GOT3 (cell line): ENCODE measurements around the gene RCL1.

Source experiments
- DNase-seq: peaks from one replicate; lab custom pipeline; 2025; ENCODE audit warnings: mixed read lengths; lab: John Stamatoyannopoulos, UW

The RCL1 gene

DNA sequence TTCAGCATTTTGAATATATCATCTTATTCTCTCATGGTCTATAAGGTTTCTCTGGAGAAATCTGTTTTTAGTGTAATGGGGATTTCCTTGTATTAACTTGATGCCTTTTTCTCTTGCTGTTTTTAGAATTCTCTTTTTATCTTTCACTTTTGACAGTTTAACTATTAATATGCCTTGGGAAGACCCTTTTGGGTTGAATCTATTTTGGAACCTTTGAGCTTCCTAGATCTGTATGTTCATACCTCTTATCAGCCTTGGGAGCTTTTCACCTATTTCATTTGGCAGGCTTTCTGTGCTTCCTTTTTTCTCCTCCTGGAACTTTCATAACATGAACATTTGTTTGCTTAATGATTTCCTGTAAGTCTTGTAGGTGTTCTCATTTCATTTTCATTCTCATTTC lies 22.2 kb downstream of the RCL1 start:
- no peak for DNase-seq

- DNase-seq = no peak
Measured at GRCh38 chr9:4815381-4815956, 22.7 kb downstream of the RCL1 start.

GRCh38 chr9:4820168-4820567 lies 27.4 kb downstream of the RCL1 start:
- DNase-seq = no peak

DNA sequence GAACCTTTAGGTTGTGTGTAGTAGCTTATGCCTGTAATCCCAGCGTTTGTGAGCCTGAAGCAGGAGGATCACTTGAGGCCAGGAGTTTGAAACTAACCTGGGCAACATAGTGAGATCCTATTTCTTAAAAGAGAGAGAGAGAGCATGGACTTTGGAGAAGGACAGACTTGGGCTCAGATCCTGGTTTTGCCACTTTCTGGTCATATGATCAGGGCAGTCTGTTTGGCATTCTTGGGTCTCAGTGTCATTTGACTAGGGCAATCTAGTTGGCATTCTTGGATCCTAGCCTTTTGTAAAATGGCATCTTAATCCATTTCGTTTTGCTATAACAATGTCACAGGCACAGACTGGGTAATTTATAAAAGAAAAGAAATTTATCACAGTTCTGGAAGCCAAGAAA lies 28.4 kb downstream of the RCL1 start:
- DNase-seq = no peak

- no peak for DNase-seq
Measured at GRCh38 chr9:4822057-4822456, 29.3 kb downstream of the RCL1 start.

DNA sequence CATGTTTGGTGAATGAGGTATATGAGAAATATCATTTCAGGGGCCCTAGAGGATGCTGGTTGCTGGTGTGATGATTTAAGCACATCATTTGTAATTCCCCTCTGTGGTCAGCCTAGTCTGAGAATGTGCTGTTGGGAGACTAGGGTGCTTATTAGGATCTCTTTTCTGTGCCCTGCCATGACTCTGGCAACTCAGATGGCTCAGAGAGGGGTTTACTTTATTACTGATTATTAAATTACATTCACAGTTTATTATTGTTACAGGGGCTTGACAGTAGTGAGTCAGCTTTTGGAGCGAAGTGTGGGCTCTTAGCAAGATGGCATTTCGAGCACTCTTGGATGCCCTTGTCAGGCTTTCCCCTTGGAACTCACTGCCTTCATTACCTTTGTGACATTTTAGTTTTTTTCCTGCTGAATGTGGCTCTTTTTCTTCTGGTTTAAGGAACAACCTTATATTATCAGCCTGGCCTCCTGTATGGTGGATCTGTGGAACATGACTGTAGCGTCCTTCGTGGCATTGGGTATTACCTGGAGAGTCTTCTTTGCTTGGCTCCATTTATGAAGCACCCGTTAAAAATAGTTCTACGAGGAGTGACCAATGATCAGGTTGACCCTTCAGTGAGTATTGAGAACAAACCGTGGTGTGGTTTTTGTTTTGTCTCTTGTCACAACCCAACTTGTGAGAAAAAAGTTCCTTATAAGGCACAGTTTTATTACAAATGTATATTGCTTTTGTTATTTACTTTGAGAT lies 33.8 kb downstream of the RCL1 start:
- no peak for DNase-seq

DNA sequence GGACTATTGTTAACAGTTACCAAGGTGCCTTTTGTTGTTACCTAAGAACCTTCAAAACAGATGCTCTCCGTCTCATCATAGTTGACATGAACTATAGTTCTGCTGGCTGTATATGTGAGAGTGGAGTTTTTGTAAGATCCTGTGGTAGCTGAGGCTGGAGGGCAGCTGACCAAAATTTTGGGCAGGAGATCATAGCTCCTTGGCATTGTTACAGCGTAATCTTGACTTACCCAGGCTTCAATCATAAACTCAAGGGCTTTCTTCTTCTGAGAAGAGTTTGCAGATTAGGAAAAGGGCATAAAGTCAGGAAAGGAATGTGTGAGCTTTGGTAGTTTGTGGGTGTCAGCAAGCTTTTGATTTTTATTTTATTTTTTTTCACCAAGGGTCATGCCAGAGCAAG lies 34.5 kb downstream of the RCL1 start:
- no peak for DNase-seq

DNA sequence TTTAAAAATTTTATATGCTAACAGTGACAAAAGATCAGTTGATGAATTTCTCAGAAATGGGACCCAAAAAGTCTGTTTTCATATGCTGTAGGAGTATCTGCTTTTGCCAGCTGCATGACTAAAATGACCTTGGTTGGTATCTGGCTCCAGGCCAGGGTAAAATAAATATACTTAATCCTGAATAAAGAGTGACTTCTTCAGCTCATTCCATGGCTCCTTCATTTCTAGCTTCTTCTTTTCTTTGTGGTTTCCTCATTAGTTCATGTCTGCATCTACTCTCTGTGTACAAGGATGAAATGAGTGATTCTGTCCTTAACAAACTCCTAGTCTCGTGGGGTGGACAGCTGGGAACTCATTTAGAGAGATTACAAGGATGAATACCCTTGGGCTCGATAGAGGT lies 36.0 kb downstream of the RCL1 start:
- no peak for DNase-seq

- DNase-seq = no peak
Measured at GRCh38 chr9:4829969-4830368, 37.2 kb downstream of the RCL1 start.

DNA sequence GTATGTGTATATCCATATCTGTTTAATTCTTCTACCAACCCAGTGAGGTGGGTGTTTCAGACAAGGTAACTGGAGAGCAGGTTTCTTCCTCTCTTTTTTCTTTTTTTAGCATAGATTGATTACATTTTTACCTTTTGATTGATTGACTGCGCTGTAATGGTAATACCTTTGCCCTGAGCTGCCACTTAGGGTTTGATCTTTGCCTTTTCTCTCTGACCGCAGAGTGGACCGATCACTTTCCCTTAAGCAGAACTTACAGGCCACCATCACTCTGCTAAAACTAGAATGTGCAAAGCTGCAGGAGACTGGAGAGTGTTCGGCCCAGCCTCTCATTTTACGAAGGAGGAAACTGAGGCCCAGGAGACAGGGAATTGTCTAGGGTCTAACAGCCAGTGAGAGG lies 38.0 kb downstream of the RCL1 start:
- DNase-seq = no peak

DNA sequence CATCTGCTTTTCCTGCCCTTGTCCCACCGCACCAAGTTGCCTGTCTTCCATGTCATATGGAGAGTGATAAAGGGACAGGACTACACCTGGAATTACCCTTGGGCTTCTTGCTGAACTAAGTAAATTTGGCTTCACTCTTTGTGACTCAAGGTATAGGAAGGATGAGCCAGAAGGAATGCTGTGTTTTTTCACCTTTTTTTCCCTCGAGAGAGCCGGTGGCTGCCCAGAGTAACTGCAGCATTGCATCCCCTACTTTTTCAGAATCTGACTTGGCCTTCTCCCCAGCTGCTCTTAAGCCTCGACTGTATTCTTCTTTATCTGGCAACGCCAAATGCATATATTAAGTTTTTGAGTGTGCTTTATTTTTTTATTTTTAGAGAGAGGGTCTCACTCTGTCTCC lies 38.4 kb downstream of the RCL1 start:
- no peak for DNase-seq

DNA sequence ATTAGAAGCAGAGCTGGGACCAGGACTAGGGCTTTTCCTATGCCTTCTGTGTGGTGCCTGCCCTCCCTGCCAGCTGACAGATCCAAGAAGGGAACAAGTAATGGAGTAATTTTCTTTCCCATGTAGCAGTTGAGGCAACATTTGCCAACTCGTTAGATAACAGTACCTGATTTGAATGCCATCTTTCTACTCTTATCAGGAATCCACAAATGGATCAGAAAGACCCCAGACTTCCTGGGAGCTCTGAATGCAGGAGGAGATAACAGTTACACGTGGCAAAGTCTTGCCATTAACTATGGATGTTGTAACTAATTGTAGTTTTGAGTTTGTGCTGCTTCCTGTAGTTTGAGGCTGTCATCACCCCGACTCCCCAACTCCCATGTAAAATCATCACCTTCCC lies 39.2 kb downstream of the RCL1 start:
- no peak for DNase-seq

- no peak for DNase-seq
Measured at GRCh38 chr9:4832786-4833579, 40.2 kb downstream of the RCL1 start.

DNA sequence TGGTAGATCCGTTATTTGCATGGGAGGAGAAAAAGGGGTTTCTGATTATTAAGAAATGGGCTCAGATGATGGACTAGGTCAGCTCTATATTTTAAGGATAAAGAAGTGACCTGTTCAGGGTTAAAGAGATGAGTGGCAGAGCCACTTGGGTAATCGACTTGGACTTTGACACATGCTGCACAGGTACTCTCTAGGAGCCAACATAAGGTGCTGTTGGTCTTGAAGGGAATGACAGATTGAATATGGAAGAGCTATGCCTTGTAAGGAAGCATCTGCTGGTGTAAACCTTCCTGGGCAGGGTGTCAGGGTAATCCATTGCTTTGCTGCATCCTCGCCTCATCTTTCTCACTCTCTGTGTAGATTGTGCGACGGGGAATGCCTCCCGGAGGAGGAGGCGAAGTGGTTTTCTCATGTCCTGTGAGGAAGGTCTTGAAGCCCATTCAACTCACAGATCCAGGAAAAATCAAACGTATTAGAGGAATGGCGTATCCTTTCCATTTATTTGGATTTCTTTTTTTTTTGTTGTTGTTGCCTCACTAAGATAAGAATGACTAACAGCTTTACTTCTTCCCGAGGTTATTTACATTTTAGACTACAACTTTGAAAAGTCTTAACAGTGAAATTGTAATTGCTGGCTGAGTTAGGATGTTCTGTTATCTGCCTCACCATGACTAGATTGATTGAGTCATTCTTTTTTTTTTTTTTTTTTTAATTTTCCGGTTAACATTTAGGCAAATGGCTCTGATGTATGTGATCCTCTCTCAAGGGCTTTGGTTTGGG lies 41.2 kb downstream of the RCL1 start:
- no peak for DNase-seq

DNA sequence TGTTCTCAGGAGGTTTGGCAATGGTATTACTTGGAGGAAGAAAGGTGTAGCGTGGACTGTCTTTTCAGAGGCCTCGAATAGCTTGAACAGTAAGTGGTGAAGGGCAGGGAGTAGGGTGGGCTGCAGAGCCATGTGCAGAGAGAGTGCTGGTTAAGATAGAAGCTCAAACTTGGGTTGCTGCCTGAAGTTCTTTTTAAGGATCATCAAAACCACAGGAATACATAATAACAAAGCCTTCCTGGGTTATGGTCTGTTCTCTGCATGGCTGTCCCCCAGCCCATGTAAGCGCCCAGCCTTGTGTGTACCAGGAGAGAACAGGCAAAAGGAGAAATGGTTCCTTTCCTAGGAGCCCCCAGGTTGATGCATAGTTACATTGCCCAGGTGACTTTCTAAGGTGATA lies 43.9 kb downstream of the RCL1 start:
- DNase-seq = no peak

DNA sequence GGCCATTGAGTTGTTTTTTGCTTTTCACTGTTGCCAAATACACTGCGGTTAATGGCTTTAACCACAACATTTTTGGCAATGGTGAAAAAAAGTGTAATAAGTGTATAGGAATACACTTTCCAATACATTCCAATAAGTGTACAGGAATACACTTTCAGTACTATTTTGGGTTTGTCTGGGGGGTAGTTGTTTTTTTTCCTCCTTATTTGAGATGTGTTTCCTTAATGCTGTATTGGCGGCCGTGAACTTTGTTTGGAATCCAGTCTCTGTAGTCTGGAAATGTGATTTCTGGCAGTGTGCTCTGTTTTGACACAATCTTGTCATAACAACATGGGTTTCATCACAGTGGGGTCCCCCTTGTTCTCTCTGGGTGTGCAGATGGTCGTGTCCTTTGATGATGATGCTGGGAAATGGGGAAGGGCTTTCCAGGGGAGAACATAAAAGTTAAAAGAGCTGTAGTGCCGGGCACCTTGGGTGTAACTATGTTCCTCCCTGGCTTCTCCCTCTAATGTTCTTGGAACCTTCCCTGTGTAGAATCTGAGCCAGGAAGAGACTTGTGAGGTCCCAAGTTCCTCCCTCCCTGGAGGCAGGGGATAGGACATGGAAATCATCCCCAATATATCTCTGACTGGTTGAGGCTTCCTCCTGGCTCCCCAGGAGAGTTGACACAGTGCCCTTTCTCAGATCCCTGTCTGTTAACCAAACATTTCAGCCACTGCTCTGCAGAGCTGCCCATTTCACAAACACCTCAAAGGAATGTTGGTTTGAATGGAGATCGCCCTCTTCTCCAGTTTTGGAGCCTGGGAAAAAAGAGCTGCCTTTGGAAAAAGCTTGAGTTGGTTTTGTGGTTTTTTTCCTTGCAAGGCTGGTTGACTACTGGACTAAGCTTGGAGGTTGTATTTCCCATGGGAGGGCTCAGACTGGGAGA lies 44.8 kb downstream of the RCL1 start:
- no peak for DNase-seq

DNA sequence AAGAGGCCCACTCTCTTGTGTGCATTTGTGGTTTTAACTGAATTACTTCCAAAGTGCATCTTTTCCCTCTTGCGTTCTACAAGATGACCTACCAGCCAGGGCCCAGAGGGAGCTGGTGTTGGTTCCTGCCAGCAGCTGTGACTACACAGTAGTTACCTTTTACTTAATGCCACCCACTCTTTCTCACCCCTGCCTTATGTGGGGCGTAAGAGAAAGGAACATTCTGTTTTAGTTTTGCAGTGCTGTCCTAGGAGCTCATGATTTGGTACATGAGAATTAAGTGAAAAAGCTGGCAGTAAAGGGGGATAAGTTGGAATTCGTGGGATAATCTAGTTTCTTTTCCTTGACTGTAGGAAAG lies 45.4 kb downstream of the RCL1 start:
- DNase-seq = no peak

GRCh38 chr9:4839470-4839912 lies 46.7 kb downstream of the RCL1 start:
- DNase-seq = no peak

DNA sequence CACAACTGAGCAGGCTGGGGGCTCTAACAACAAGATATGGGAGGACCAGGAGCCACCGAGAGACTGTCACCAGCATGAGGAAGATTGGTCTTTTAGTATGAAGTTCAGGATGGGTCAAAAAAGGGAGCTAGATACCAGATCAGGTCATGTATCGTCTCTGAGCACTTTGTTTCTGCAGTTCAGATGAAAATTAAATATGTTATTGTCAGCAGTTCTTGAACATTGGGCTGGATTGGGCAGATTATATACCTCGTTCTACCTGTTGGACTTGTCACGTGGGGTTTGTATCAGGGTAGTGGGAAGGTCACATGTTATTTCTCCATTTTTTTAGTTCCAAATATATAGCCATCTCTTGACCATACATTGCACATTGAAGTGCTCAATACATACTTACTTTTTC lies 47.3 kb downstream of the RCL1 start:
- DNase-seq = no peak

- DNase-seq = no peak
Measured at GRCh38 chr9:4842213-4842612, 49.5 kb downstream of the RCL1 start.

DNA sequence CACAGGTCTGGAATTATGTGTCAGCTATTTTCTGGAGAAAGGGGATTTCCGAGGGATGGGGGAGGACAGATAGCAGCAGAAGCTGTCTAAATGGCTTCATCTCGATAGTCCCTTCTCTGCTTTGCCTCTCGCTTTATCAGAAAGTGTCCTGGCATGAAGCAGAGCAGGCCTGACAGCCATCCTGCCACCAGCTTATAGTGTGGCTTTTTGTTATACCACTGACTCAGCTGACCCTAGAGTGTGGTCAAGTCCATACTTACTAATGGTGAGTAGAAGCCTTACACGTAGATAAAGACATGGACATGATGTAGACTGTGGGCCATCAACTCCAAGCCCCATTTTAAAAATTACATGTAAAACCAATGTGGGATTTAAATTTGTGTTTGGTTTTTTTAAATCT lies 50.0 kb downstream of the RCL1 start:
- DNase-seq = no peak
